Astrocyte (in vitro differentiated cells and primary cell): ENCODE data around the gene WNT3A. TPM values are rescaled to one million over a fixed set of nuclear protein-coding genes. Genes with fewer than 3 reads are reported as not detected.

Experiments used
- DNase-seq: peaks from one replicate; pipeline ENCODE4 v3.0.0-alpha.2; 2010; ENCODE audit warnings: low read depth
- FAIRE-seq: peaks from 2 replicates; lab custom pipeline; 2011; peaks lifted over from hg19 to GRCh38; lab: Jason Lieb, UNC
- H2AFZ ChIP-seq: 2 replicates; pipeline ENCODE4 v1.6.0; 2012; ENCODE audit warnings: low read depth, low read length, inconsistent platforms
- H3K27ac ChIP-seq: 2 replicates; pipeline ENCODE4 v1.5.1; 2011; ENCODE audit warnings: low read depth, low read length, inconsistent platforms
- H3K27me3 ChIP-seq: 2 replicates; pipeline ENCODE4 v1.6.0; 2011; ENCODE audit warnings: low read length, inconsistent platforms; ENCODE audit not compliant: insufficient read depth
- H3K36me3 ChIP-seq: 2 replicates; pipeline ENCODE4 v1.5.1; 2011; ENCODE audit warnings: low read length, inconsistent platforms; ENCODE audit not compliant: insufficient read depth
- H3K4me1 ChIP-seq: 2 replicates; pipeline ENCODE4 v1.5.1; 2011; ENCODE audit warnings: low read length, inconsistent platforms; ENCODE audit not compliant: insufficient read depth
- H3K4me2 ChIP-seq: 2 replicates; pipeline ENCODE4 v1.6.0; 2012; ENCODE audit warnings: low read length, inconsistent platforms
- H3K4me3 ChIP-seq: 2 replicates; pipeline ENCODE4 v1.5.1; 2011; ENCODE audit warnings: low read depth, mild to moderate bottlenecking, low read length, inconsistent platforms; ENCODE audit not compliant: insufficient read depth
- H3K79me2 ChIP-seq: 2 replicates; pipeline ENCODE4 v1.6.0; 2012; ENCODE audit warnings: mild to moderate bottlenecking, low read length, inconsistent platforms; ENCODE audit not compliant: insufficient read depth
- H3K9ac ChIP-seq: 2 replicates; pipeline ENCODE4 v1.6.0; 2012; ENCODE audit warnings: mild to moderate bottlenecking, low read length, inconsistent platforms
- H3K9me3 ChIP-seq: 2 replicates; pipeline ENCODE4 v1.5.1; 2012; ENCODE audit warnings: low read depth, mild to moderate bottlenecking, low read length, inconsistent platforms; ENCODE audit not compliant: insufficient read depth
- H4K20me1 ChIP-seq: 2 replicates; pipeline ENCODE4 v1.6.0; 2012; ENCODE audit warnings: low read length, inconsistent platforms; ENCODE audit not compliant: insufficient read depth
- H3K27ac Mint-ChIP-seq: one replicate; pipeline ENCODE4 v1.8.0; 2021; ENCODE audit warnings: mild to moderate bottlenecking, mixed read lengths; ENCODE audit not compliant: unreplicated experiment
- H3K27me3 Mint-ChIP-seq: one replicate; pipeline ENCODE4 v1.8.0; 2021; ENCODE audit warnings: low read depth, mixed read lengths; ENCODE audit not compliant: unreplicated experiment
- H3K36me3 Mint-ChIP-seq: one replicate; pipeline ENCODE4 v1.8.0; 2021; ENCODE audit warnings: low read depth, mixed read lengths; ENCODE audit not compliant: unreplicated experiment
- H3K4me1 Mint-ChIP-seq: one replicate; pipeline ENCODE4 v1.8.0; 2021; ENCODE audit warnings: low read depth, mixed read lengths; ENCODE audit not compliant: unreplicated experiment
- H3K4me3 Mint-ChIP-seq: one replicate; pipeline ENCODE4 v1.8.0; 2021; ENCODE audit warnings: mild to moderate bottlenecking, moderate library complexity, mixed read lengths; ENCODE audit not compliant: unreplicated experiment
- H3K9me3 Mint-ChIP-seq: one replicate; pipeline ENCODE4 v1.8.0; 2021; ENCODE audit warnings: mild to moderate bottlenecking, mixed read lengths; ENCODE audit not compliant: unreplicated experiment
- EZH2 ChIP-seq: IDR thresholded peaks from 2 replicates; pipeline ENCODE4 v1.6.1; 2012; ENCODE audit warnings: mild to moderate bottlenecking, low read length, inconsistent platforms; ENCODE audit not compliant: insufficient read depth
- total RNA-seq: library from RNA; stranded (reverse); gene quantifications from 2 replicates; pipeline ENCODE4 v1.2.1, GENCODE V29; 2021
- TF ChIP-seq, protein P1 (sequence below): IDR thresholded peaks from 2 replicates; pipeline ENCODE4 v1.5.1; 2011; ENCODE audit warnings: low read depth, mild to moderate bottlenecking, inconsistent platforms, low read length, moderate library complexity; ENCODE audit not compliant: insufficient read depth

Gene WNT3A
- total RNA-seq, 1 donor from 2014 or later, result not detected

DNA sequence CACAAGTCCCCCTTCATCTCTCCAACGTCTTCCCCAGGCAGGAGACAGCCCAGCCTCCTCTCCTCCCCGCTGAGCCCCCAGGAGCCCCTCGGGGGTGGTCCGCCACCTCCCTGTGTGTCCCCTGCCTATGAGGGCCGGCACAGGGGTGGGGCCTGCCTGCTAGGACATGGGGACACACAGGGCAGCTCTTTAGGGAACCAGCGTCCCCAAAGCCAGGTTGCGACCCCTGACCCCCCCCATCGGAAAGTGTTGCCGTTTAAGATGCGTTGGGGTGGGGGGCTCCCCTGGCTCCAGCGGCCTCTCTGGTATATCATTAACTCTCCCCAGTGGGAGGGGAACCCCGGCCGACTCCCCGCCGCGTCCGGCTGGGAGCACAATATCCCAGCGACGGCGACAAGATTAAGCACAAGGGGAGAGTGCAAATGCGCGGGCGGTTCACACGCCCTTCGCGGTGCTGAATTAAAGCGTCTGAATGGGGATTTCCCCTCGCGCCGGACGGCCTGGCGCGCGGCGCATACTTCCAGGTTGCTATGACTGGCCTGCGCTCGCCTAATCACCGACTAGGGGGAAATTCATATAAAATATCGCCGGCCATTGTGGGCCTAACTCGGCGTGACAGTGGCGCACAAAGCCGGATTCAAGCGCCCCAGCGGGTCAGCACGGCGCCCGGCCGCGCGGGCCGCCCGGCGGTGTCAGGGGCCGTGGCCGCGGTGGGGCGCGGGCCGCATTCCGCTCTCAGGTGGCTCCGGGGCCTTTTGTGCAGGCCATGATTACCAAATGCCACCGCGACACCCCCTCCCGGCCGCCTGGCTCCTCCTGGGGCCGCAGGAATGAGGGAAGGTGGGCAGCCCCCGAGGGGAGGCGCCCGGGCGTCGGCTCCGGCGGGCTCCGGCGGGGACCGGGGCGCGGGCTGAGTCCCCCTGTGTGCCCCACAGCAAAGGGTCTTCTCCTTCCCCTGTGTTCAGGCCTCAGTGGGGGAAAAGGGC, 30.9 kb downstream of the WNT3A start:
- Histone ChIP-seq H3K4me2 (peak overlapping the region; percentile 64), H2AFZ (peak overlapping the region; percentile 34), H3K36me3 (no peaks in the 10 kb centered on the region), H4K20me1 (no peaks in the 10 kb centered on the region), H3K4me1 (no peaks in the 10 kb centered on the region), H3K4me3 (peak overlapping the region; percentile 23), H3K9ac (no peak overlapping the region), H3K9me3 (peaks cover 4% of the 10 kb centered on the region), H3K27me3 (peaks cover 15% of the 10 kb centered on the region), H3K27ac (no peak overlapping the region), H3K79me2 (no peaks in the 10 kb centered on the region)
- Mint-ChIP-seq H3K4me1 (no peaks in the 10 kb centered on the region), H3K4me3 (no peak overlapping the region), H3K27me3 (peaks cover 51% of the 10 kb centered on the region), H3K36me3 (no peaks in the 10 kb centered on the region), H3K9me3 (peaks cover 4% of the 10 kb centered on the region), H3K27ac (no peak overlapping the region)
- TF ChIP-seq, protein P1, sequence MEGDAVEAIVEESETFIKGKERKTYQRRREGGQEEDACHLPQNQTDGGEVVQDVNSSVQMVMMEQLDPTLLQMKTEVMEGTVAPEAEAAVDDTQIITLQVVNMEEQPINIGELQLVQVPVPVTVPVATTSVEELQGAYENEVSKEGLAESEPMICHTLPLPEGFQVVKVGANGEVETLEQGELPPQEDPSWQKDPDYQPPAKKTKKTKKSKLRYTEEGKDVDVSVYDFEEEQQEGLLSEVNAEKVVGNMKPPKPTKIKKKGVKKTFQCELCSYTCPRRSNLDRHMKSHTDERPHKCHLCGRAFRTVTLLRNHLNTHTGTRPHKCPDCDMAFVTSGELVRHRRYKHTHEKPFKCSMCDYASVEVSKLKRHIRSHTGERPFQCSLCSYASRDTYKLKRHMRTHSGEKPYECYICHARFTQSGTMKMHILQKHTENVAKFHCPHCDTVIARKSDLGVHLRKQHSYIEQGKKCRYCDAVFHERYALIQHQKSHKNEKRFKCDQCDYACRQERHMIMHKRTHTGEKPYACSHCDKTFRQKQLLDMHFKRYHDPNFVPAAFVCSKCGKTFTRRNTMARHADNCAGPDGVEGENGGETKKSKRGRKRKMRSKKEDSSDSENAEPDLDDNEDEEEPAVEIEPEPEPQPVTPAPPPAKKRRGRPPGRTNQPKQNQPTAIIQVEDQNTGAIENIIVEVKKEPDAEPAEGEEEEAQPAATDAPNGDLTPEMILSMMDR, result no peak
- peak; percentile 80 for TF ChIP-seq EZH2
- FAIRE-seq (no peak), DNase-seq (no peak)

DNA sequence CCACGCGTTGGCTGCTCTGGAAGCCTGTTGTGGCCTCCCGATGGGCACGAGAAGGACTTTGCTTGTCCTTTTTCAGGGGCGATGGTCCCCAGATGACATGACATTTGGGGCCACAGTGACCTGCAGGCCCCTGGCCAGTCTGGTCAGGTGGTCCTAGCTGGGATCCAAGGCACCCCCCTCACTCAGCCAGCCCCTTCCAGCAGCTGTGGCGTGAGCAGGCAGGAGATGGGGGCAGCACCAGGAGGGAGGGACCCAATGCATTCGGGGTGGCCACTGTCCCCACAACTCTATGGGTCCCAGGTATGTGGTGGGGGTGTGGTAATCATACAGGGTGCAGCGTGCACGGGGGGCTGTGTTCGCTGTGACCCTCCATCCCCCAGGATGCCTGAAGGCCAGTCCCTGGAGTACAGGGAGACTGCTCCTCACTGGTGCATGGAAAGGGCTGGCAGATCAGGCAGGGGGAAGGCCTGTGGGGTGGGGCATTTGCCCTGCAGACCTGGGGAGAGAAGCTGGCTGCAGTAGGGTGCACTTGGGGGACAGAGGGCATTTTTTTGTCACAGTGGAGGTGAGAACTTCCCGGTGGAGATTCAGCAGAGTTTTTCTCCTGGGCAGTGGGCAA, 31.7 kb downstream of the WNT3A start:
- Mint-ChIP-seq H3K4me1 (no peaks in the 10 kb centered on the region), H3K4me3 (no peak overlapping the region), H3K27ac (peak overlapping the region; percentile 5), H3K9me3 (peaks cover under 1% of the 10 kb centered on the region), H3K36me3 (no peaks in the 10 kb centered on the region), H3K27me3 (peaks cover 47% of the 10 kb centered on the region)
- Histone ChIP-seq H4K20me1 (no peaks in the 10 kb centered on the region), H2AFZ (no peak overlapping the region), H3K9me3 (peaks cover 2% of the 10 kb centered on the region), H3K4me1 (no peaks in the 10 kb centered on the region), H3K9ac (no peak overlapping the region), H3K4me3 (no peak overlapping the region), H3K4me2 (no peak overlapping the region), H3K36me3 (no peaks in the 10 kb centered on the region), H3K27ac (no peak overlapping the region), H3K27me3 (peaks cover 15% of the 10 kb centered on the region), H3K79me2 (no peaks in the 10 kb centered on the region)
- TF ChIP-seq, protein P1, result no peak
- TF ChIP-seq EZH2, result peak; percentile 14
- no peak for DNase-seq
- no peak for FAIRE-seq
